HG03521 (cell line): ENCODE results near the gene ANXA3.

ENCODE experiments used
- ATAC-seq: cut with Tn5 transposase; IDR thresholded peaks from one replicate; pipeline ENCODE4 v1.9.1; 2021; ENCODE audit warnings: mild to moderate bottlenecking, moderate library complexity; ENCODE audit not compliant: unreplicated experiment

Gene ANXA3

DNA sequence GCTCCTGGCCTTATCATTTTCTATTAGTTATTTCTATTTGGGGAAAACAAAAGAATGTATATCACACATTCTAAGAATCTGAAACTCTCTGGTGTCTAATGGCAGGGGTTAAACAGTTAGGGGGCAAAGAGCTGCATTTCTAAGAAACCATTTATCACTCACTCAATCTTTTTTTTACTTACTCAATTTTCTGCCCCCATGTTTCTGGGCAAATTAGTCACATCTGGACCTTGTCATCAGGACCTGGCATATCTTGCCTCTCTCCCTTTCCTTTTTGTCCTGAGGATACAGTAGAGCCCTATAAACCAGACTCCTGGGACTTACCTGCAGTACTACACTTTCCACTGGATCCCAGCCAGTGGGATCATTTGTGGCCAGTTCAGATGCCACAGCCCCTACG lies 89.1 kb downstream of the ANXA3 start:
- ATAC-seq: no peak

DNA sequence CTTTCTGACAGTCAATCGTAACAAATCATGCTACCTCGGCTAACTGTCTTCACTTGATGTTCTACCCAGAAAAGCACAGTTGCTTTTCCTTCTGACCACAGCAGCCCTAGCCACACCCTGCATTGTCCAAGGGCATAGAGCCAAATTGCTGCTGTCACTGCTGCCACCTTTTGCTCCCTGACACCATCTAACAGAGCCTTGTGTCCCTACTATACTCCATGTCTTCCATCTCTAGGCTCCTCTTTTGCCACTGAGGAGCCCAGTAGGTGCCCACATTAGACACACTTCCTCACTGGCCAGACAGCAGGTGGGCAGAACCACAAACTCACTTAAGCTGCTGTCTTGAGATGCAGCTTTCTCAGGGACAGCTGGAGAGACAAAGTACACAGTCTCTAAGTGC lies 91.4 kb downstream of the ANXA3 start:
- no peak for ATAC-seq

DNA sequence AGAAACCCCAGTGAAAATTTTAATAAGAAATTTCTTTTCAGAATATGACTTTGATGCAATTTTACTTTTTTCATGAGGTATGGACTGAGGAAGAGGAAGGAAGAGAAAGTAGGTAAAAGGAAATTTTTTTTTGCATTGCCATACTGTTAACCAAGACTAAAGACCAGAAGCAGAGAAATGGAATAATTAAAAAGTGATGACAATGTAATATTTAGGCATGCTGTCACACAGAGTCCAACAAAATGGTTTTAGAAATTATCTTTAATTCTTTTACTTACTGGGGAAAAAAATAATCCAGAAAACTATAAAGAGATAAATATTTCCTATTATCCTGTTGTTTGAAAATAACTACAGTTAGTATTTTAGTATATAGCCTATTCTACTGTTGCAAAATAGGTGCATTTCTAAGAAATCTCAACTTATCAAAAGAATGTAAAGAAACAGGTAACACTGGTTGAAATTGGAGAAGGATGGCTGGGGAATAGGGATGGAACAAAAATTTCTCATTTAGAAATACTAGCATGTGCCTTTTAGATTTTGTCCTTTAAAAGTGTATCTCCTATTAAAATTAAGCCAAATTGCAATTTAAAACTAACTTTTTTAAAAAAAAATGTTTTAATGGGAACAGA lies 92.6 kb downstream of the ANXA3 start:
- no peak for ATAC-seq

DNA sequence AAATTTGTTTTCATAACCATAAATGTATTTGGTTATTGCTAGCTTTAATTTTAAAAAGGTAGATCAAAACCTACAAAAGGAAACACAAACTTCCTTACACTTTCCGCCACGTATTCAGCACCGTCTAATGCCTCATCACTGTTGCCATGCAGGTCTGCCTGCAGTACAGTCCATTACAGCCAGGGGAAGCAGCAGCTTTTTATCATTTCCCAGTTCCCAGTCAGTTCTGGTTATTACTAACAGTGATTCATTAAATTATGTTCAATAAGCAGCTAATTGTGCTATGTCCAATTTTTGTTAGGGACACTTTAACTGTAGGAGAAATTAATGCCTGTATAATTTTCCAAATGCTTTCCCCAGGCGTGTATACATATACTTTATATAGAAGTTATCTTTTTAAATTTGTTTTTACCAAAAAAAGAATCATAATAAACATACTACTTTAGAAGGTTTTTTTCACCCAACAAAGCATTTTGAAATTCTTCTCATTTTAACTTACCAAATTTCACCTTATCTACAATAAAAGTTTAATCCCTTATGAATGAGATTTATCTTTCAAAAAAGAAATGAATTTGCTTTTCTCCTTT lies 93.3 kb downstream of the ANXA3 start:
- ATAC-seq: peak; percentile 90

DNA sequence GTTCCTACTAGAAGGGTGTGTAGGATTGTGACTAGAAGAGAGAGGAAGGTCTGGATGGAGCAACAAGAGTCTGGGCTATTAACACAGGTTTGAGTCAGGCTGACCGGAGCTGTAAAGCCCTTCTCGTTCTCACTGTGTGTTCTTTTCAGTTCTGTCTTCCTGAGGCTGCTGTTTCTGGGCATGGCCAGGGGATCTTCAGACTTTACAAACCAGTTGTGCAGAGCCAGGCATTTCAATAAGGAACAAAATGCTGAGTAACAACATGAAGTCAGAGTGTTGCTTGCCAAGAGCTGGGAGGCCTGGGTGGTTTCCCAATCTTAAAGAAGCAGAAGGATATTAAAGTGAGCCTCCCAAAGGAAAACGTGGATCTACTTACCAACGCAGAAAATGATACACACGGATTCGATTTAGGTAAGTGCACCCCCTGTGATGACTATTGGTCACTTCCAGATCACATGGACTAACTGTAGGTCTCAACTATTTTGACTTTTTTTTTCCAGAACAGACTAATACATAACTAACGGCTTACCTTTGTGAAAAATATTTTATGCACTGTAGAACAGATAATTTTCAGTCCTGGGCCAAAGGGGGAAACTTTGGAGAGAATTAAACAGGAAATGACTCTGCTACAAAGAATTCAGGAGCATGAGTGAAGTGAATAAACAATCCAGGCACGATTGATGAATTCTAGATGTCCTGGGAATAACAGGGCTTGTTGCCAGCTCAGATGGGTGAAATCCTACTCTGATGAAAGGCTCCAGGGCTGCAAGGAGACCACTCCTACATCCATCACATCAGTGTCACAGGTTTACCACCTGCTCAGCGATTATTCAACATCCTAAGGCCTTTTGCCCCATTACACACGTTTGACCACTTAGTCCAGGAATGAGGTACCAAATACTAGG lies 94.5 kb downstream of the ANXA3 start:
- ATAC-seq: peak; percentile 40

DNA sequence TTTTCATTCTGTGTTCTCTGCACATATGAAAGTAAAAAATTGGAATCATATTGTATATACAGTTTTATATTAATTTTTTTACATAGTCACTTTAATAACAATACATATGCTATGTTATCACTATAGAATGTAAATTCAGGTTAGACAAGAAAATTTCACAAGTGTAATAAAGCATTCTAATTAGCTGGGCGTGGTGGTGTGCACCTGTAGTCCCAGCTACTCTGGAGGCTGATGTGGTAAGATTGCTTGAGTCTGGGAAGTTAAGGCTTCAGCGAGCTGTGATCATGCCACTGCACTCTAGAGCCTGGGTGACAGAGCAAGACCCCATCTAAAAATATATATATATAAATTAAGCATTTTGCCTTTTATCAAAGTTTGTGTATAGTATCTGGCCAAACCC lies 95.7 kb downstream of the ANXA3 start:
- ATAC-seq: no peak

DNA sequence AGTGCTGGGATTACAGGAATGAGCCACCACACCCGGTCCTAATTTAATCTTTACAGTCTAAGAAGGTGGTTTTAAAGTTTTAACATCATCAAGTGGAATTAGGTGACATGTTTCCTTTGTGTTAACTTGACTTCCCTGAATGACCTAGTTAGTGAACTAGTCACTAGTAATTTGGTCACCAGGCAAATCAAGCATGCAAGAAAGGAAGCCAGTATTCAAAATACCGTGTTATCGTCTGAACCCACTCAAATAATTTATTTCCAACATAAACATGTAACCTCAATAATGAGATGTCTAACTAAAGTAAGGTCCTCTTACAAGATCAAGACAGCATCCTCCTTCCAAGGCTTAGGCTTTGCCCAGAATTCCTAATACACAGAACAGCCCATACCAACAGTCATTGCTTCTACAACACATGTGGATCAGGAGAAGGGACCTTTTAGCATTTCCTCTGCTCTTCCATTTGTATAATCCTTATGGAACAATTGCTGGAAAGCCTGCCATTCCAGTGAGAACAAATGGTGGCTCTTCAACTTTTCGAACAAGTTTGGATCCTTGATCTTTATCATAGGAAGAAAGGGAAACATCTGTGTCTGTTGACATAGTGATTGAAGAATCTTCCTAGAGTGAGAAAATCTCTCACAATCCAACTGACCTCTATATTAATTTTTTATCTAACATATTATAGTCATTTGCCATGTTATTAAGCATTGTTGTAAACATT lies 97.2 kb downstream of the ANXA3 start:
- no peak for ATAC-seq

DNA sequence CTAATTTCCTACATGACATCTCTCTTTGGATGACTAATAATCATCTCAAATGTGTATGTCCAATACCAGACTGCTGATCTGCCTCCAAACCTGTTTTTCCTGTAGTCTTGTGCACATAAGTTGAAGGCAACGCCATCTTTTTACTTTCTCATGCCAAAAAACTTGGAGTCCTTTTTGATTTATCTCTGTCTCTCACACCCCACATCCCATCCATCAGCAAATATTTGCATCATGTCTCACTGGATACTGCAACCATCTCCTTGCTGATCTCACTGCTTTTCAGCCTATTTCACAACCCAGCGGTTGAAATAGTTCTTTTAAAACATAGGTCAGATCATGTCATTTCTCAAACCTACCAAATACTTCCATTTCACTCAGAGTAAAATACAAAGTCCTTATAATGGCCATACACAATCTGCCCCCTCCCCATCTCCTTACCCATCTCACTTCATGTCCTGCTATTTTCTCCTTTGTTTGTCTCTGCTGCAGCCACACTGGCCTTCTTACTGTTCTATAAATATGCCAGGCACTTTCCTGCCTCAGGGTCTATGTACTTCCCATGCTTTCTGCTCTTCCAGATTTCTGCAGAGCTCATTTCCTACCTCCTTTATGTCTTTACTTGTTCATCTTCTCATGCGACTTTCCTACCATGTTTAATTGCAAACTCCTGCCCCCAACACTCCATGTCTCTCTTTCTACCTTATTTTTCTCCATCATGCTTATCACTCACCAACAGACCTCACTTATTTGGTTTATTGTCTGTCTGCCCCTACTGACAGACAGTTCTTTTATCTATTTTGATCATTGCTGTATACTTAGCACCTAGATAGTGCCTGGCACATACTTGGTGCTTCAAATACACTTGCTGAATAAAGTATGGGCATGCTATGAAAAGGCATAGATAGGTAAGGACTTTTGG lies 98.8 kb downstream of the ANXA3 start:
- no peak for ATAC-seq

DNA sequence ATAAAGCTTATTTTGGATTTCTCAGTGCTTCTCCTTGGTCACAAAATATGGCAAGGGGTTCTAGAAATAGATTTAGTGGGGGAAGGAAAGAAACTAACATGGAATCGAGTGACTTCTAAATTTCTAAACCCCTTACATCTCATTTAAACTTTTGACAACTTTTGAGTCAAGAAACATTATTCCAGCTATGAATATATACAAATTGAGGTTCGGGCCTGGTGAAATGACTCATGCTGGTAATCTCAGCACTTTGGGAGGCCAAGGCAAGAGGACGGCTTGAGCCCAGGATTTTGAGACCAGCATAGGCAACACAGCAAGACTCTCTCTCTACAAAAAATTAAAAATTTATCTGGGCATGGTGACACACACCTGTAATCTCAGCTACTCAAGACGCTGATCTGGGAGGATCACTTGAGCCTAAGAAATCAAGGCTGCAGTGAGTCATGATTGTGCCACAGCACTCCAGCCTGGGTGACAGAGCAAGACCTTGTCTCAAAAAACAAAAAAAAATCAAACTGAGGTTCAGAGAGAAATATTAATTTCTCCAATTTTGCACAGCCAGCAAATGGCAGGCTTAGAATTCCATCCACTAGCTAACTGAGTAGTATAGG lies 99.8 kb downstream of the ANXA3 start:
- no peak for ATAC-seq

DNA sequence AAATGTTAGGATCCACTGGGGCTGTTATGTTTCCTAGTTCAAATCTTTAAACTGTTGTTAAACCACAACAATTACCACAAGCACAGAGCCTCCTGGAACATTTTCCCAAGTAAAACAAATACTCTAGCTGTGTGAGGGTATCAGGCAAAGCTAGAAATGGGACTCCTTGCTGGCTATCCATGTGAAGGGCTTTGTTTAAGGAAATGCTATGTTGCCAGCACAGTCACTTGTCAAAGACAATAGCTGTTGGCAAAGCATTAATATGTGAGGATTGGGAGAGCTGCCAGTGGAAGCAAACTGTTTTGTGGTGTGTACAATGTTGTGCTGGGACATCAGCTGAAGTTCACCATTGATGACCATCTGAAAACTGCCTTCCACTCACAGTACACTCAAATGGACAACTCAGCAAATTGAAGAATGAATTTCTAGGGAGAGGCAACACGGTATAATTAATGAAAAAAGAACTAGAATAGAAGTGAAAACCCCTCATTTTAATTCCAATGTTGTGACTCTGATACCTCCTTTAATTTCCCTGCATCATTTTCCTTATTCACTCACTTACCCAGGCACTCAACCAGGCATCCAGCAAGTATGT lies 100.8 kb downstream of the ANXA3 start:
- no peak for ATAC-seq

DNA sequence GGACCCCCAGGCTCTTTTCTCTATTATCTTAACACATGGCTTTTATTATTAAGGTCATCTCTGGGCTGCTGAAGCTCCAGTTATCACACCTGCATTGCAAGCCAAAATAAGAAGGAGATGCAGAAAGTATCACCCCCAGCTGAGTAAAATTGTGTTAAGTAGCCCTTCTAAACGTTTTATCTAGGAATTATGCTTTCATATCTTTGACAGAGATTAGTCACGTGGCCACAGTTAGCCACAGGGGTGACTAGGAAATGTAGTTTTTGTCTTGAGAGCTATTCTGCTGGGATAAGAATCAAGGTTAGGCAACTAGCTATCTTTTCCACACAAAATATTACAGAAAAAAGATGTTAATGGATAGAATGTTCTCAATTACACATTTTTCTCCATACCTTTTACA lies 102.1 kb downstream of the ANXA3 start:
- no peak for ATAC-seq

DNA sequence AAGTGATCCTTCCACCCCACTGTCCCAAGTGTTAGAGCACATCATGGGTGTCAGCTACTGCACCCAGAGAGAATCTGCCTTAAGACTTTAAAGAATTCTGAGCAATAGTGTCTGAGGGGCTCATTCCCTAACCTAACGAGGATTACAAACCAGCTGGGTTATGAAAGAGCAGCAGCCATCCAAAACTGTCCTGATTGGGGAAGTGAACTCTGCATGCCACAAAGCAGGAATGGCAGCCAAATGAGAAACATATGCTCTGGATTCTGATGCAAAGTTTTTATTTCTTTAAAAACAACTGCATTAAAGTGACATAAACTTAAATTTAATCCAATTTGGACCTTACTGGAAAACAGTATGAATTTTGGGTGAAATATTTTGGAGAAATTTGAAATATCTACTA lies 103.2 kb downstream of the ANXA3 start:
- ATAC-seq: no peak

DNA sequence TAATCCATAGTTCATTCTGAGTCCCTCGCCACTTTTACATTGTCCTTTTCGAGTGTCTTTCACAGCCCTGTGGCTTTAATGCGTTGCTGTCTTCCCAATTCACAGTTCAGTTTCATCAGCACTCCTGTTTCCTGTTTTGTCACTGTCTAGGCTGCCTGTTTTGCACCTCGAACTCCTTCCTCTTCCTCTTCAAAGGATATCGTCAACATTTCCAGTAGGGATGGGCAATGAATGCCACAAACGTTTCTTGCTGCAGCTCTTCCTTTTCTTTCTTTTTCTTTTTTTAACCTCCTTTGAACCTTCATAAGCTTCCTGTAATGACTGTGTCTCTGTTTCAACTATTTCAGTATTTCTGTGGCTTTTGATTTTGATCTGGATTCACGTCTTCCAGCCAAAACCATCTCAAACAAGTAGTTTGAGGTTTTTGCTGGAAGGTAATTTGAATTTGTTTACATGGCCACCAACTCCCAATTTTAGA lies 105.4 kb downstream of the ANXA3 start:
- ATAC-seq: no peak

DNA sequence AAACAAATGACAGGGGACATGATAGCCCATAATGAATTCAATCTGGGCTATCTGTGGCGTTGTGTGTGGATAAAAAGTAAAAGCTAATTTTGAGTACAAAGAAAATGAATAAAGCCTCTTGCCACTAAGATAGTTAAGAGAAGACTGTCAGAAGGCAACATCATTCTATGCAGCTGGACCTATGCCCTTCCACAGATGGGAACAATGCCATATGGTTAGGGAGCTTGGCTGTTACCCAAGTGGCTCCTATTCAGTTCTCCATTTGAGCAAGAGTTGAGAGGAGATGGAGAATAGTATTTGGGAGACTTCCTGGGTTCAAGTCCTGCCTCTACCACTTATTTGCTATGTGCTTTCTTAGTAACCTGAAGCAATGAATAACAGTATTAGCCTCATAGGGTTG lies 107.7 kb downstream of the ANXA3 start:
- no peak for ATAC-seq

DNA sequence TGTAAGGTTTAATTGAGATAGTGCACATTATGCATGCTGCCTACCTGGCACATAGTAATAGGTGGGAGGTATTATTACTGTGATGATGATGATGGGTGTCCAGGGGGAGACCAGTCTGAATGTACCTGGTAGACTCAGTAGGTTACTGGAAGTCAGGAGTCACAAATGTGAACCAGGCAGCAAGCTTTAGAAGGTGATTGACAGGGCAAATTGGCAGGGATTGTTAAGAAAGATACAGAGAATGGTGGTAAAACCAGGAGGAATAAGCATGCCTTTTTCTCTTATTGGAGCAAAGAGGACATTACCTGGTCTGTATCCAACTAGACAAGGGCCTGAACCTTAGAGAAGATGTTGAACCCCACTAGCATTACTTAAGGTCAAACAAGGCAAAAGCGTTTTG lies 108.1 kb downstream of the ANXA3 start:
- ATAC-seq: no peak
